ENCODE results near the gene RPL21.
"Not testable (repeated sequence)": the region's sequence is repeated elsewhere in the genome, so short reads cannot be mapped to it uniquely, and the experiment has no call there.

The RPL21 gene

GRCh38 chr13:27251166-27252091, at the start of gene RPL21:
RPL21 (plus strand) TSS chr13:27251558; CDS start chr13:27253777, 2,219 bp downstream.
- peak; percentile 97 for FAIRE-seq

GRCh38 chr13:27201661-27202060, 49.7 kb upstream of the RPL21 start:
- FAIRE-seq, result no peak

GRCh38 chr13:27203186-27203585, 48.2 kb upstream of the RPL21 start:
- FAIRE-seq, result no peak

- no peak for FAIRE-seq
These were observed 47.5 kb upstream of the RPL21 start for GRCh38 chr13:27203854-27204253.

GRCh38 chr13:27208514-27208913, 42.8 kb upstream of the RPL21 start:
- no peak for FAIRE-seq

- no peak for FAIRE-seq
These were observed 40.1 kb upstream of the RPL21 start for GRCh38 chr13:27211271-27211670.

GRCh38 chr13:27211771-27212364, 39.5 kb upstream of the RPL21 start:
- no peak for FAIRE-seq

- not testable (repeated sequence) for FAIRE-seq
These were observed 38.0 kb upstream of the RPL21 start for GRCh38 chr13:27213386-27213785.

GRCh38 chr13:27217791-27218190, 33.6 kb upstream of the RPL21 start:
- FAIRE-seq, result not testable (repeated sequence)

- FAIRE-seq, result not testable (repeated sequence)
These were observed 32.5 kb upstream of the RPL21 start for GRCh38 chr13:27218861-27219260.

- FAIRE-seq, result no peak
These were observed 31.7 kb upstream of the RPL21 start for GRCh38 chr13:27219611-27220010.

GRCh38 chr13:27222100-27222499, 29.3 kb upstream of the RPL21 start:
- FAIRE-seq, result not testable (repeated sequence)

- no peak for FAIRE-seq
These were observed 24.4 kb upstream of the RPL21 start for GRCh38 chr13:27226991-27227390.

GRCh38 chr13:27228131-27228530, 23.2 kb upstream of the RPL21 start:
- no peak for FAIRE-seq

- FAIRE-seq, result no peak
These were observed 21.7 kb upstream of the RPL21 start for GRCh38 chr13:27229642-27230041.

- no peak for FAIRE-seq
These were observed 17.4 kb upstream of the RPL21 start for GRCh38 chr13:27233964-27234363.

- FAIRE-seq, result no peak
These were observed 14.9 kb upstream of the RPL21 start for GRCh38 chr13:27236478-27236877.

- FAIRE-seq, result no peak
These were observed 8.7 kb upstream of the RPL21 start for GRCh38 chr13:27242702-27243101.

GRCh38 chr13:27245610-27246009, 5.7 kb upstream of the RPL21 start:
- no peak for FAIRE-seq

GRCh38 chr13:27250833-27251165, 559 bp upstream of the RPL21 start:
- no peak for FAIRE-seq

GRCh38 chr13:27252467-27252866, 1.1 kb downstream of the RPL21 start:
- FAIRE-seq, result no peak

GRCh38 chr13:27257233-27257568, 5.8 kb downstream of the RPL21 start:
- FAIRE-seq, result no peak

- no peak for FAIRE-seq
These were observed 6.4 kb downstream of the RPL21 start for GRCh38 chr13:27257648-27258253.
